ENCODE results near the gene USF2.

DNA sequence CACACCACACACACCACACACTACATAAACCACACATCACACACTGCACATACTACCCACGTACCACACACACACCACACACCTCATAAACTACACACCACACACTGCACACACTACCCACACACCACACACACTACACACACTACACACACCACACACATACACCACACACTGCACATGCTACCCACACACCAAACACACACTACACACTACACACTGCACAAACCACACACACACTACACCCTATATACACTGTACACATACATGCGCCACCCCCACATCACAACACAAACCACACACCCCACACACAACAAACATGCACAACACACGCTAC is 28.7 kb downstream of the USF2 start:
- TF ChIP-seq, protein P1, sequence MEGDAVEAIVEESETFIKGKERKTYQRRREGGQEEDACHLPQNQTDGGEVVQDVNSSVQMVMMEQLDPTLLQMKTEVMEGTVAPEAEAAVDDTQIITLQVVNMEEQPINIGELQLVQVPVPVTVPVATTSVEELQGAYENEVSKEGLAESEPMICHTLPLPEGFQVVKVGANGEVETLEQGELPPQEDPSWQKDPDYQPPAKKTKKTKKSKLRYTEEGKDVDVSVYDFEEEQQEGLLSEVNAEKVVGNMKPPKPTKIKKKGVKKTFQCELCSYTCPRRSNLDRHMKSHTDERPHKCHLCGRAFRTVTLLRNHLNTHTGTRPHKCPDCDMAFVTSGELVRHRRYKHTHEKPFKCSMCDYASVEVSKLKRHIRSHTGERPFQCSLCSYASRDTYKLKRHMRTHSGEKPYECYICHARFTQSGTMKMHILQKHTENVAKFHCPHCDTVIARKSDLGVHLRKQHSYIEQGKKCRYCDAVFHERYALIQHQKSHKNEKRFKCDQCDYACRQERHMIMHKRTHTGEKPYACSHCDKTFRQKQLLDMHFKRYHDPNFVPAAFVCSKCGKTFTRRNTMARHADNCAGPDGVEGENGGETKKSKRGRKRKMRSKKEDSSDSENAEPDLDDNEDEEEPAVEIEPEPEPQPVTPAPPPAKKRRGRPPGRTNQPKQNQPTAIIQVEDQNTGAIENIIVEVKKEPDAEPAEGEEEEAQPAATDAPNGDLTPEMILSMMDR (IDR thresholded peaks at IDR 0.05; ENCODE audit: poor library complexity) = no peak
- no peak for TF ChIP-seq EZH2 (IDR thresholded peaks at IDR 0.05; ENCODE audit: borderline replicate concordance)

All from hepatocyte (in vitro differentiated cells).